ENCODE data around the gene EFNA3. TPM values are rescaled to one million over a fixed set of nuclear protein-coding genes. Genes with fewer than 3 reads are reported as not detected.

EFNA3 gene
- total RNA-seq, 2 experiments from 2014 or later, result 1.9 to 2.8 TPM

GRCh38 chr1:155064111-155064831 is 14.4 kb upstream of the EFNA3 start:
- Mint-ChIP-seq H3K27ac (no peak overlapping the region), H3K9me3 (ENCODE audit: low read depth) (no peaks in the 10 kb centered on the region), H3K4me1 (peaks cover 26% of the 10 kb centered on the region), H3K4me3 (peak overlapping the region; percentile 76), H3K36me3 (peaks cover 2% of the 10 kb centered on the region), H3K27me3 (peaks cover 4% of the 10 kb centered on the region)
- CTCF ChIA-PET, result interaction anchor here (0.9 to 25.7 kb wide), 11 partner anchors 10 to 186 kb away, joined by 3 to 328 read pairs (median 16); partner anchors contain the start of genes ADAM15, EFNA3, KRTCAP2 and PBXIP1
- no peak for DNase-seq
- peak; percentile 11 for ATAC-seq

GRCh38 chr1:155064832-155065429 is 13.7 kb upstream of the EFNA3 start:
- DNase-seq, result no peak
- no peak overlapping the region for H3K27ac Mint-ChIP-seq
- CTCF ChIA-PET, result interaction anchor here (0.9 to 25.7 kb wide), 10 partner anchors 9 to 186 kb away, joined by 3 to 328 read pairs (median 35); partner anchors contain the start of genes ADAM15 and EFNA3

GRCh38 chr1:155066777-155067176 is 11.9 kb upstream of the EFNA3 start:
- Mint-ChIP-seq H3K4me3 (no peak overlapping the region), H3K9me3 (ENCODE audit: low read depth) (no peaks in the 10 kb centered on the region), H3K27me3 (peaks cover 9% of the 10 kb centered on the region), H3K4me1 (peaks cover 27% of the 10 kb centered on the region), H3K27ac (no peak overlapping the region), H3K36me3 (no peaks in the 10 kb centered on the region)
- CTCF ChIA-PET, result interaction anchor here (0.6 to 22.2 kb wide), 8 partner anchors 8 to 72 kb away, joined by 3 to 323 read pairs (median 38); partner anchors contain the start of genes ADAM15 and EFNA3
- ATAC-seq (no peak), DNase-seq (no peak)

More at GRCh38 chr1:155064832-155065429, 13.7 kb upstream of the EFNA3 start:
- H3K9me3 Mint-ChIP-seq (ENCODE audit: low read depth), result no peaks in the 10 kb centered on the region
- H3K4me3 Mint-ChIP-seq, result peak overlapping the region; percentile 76
- peaks cover 4% of the 10 kb centered on the region for H3K27me3 Mint-ChIP-seq
- ATAC-seq, result no peak
- H3K36me3 Mint-ChIP-seq, result peaks cover 2% of the 10 kb centered on the region
- H3K4me1 Mint-ChIP-seq, result peaks cover 26% of the 10 kb centered on the region

- Mint-ChIP-seq H3K4me1 (peaks cover 26% of the 10 kb centered on the region), H3K27ac (no peak overlapping the region), H3K4me3 (no peak overlapping the region), H3K27me3 (peaks cover 16% of the 10 kb centered on the region), H3K9me3 (ENCODE audit: low read depth) (no peaks in the 10 kb centered on the region), H3K36me3 (no peaks in the 10 kb centered on the region)
- DNase-seq (no peak), ATAC-seq (no peak)
- CTCF ChIA-PET, result interaction anchor here (1.4 to 22.2 kb wide), 4 partner anchors 10 to 104 kb away, joined by 3 to 319 read pairs (median 15); partner anchors contain the start of genes EFNA3 and KRTCAP2
These were observed 10.0 kb upstream of the EFNA3 start for GRCh38 chr1:155068599-155068998.

DNA sequence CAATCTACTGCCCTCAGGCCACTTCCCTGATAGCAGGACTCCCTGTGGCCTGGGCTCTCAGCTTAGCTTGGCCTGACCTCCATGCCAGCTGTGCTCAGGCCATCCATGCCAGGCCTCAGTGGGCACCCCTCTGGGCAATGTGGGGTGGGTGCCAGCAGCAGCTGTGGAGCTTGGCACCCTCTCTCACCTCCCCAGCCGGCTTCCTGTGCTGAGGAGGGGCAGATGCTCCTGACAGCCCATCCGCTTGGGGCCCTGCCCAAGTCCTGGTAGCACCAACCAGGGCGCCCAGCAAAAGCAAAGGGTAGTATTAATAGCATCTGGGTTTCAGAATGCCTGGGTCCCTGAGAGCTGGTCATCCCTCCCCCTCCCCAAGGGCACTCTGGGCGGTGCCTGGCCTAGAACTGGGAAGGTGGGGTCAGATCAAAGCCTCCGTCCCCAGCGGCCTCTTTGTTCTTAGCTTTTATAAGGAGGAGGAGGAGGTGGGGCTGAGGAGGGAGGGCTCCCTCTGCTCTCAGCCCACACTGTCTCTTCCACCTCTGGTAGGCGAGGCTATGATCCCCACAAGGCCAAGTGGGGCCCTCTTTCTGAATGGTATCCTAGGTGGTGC is 9.0 kb upstream of the EFNA3 start:
- no peak overlapping the region for H3K27ac Mint-ChIP-seq
- ATAC-seq (no peak), DNase-seq (no peak)
- CTCF ChIA-PET, result interaction anchor here (0.7 to 22.2 kb wide), 7 partner anchors 8 to 71 kb away, joined by 3 to 319 read pairs (median 9); partner anchors contain the start of genes ADAM15 and EFNA3
- no peaks in the 10 kb centered on the region for H3K36me3 Mint-ChIP-seq
- peaks cover 12% of the 10 kb centered on the region for H3K27me3 Mint-ChIP-seq
- no peaks in the 10 kb centered on the region for H3K9me3 Mint-ChIP-seq (ENCODE audit: low read depth)
- H3K4me3 Mint-ChIP-seq, result no peak overlapping the region
- peaks cover 30% of the 10 kb centered on the region for H3K4me1 Mint-ChIP-seq

GRCh38 chr1:155070158-155070621 is 8.4 kb upstream of the EFNA3 start:
- H3K36me3 Mint-ChIP-seq, result no peaks in the 10 kb centered on the region
- H3K4me1 Mint-ChIP-seq, result peaks cover 31% of the 10 kb centered on the region
- H3K4me3 Mint-ChIP-seq, result no peak overlapping the region
- no peaks in the 10 kb centered on the region for H3K9me3 Mint-ChIP-seq (ENCODE audit: low read depth)
- H3K27ac Mint-ChIP-seq, result no peak overlapping the region
- DNase-seq, result no peak
- peaks cover 12% of the 10 kb centered on the region for H3K27me3 Mint-ChIP-seq
- ATAC-seq, result no peak
- CTCF ChIA-PET, result interaction anchor here (0.6 to 22.2 kb wide), 10 partner anchors 8 to 98 kb away, joined by 3 to 319 read pairs (median 6); partner anchors contain the start of genes ADAM15 and EFNA3

- Mint-ChIP-seq H3K36me3 (no peaks in the 10 kb centered on the region), H3K4me1 (peaks cover 31% of the 10 kb centered on the region), H3K4me3 (peak overlapping the region; percentile 42), H3K27ac (peak overlapping the region; percentile 31), H3K27me3 (peaks cover 12% of the 10 kb centered on the region), H3K9me3 (ENCODE audit: low read depth) (no peaks in the 10 kb centered on the region)
- DNase-seq (peak; percentile 87), ATAC-seq (peak; percentile 92)
- CTCF ChIA-PET, result interaction anchor here (0.6 to 22.2 kb wide), 9 partner anchors 8 to 97 kb away, joined by 3 to 319 read pairs (median 7); partner anchors contain the start of genes ADAM15 and EFNA3
These were observed 7.7 kb upstream of the EFNA3 start for GRCh38 chr1:155070721-155071569.

GRCh38 chr1:155071701-155072100 is 6.9 kb upstream of the EFNA3 start:
- Mint-ChIP-seq H3K27ac (peak overlapping the region; percentile 31), H3K4me1 (peaks cover 31% of the 10 kb centered on the region), H3K9me3 (ENCODE audit: low read depth) (no peaks in the 10 kb centered on the region), H3K27me3 (peaks cover 12% of the 10 kb centered on the region), H3K4me3 (peak overlapping the region; percentile 3), H3K36me3 (no peaks in the 10 kb centered on the region)
- CTCF ChIA-PET, result interaction anchor here (0.9 to 6.0 kb wide), 4 partner anchors 9 to 20 kb away, joined by 3 to 71 read pairs (median 18); partner anchors contain the start of gene EFNA4
- DNase-seq (no peak), ATAC-seq (no peak)

- DNase-seq (no peak), ATAC-seq (no peak)
- Mint-ChIP-seq H3K36me3 (no peaks in the 10 kb centered on the region), H3K4me3 (no peak overlapping the region), H3K9me3 (ENCODE audit: low read depth) (no peaks in the 10 kb centered on the region), H3K27ac (peak overlapping the region; percentile 1), H3K4me1 (peaks cover 41% of the 10 kb centered on the region), H3K27me3 (peaks cover 15% of the 10 kb centered on the region)
- CTCF ChIA-PET, result interaction anchor here (0.9 to 6.0 kb wide), 6 partner anchors 8 to 74 kb away, joined by 3 to 71 read pairs (median 8); partner anchors contain the start of genes ADAM15 and EFNA4
These were observed 5.9 kb upstream of the EFNA3 start for GRCh38 chr1:155072531-155073289.

GRCh38 chr1:155073377-155074242 is 5.0 kb upstream of the EFNA3 start:
- CTCF ChIA-PET, result interaction anchor here (1.0 to 6.0 kb wide), 8 partner anchors 11 to 99 kb away, joined by 3 to 71 read pairs (median 9); partner anchors contain the start of genes ADAM15, EFNA4 and KRTCAP2
- no peak overlapping the region for H3K4me3 Mint-ChIP-seq
- H3K4me1 Mint-ChIP-seq, result peaks cover 47% of the 10 kb centered on the region
- peaks cover 24% of the 10 kb centered on the region for H3K27me3 Mint-ChIP-seq
- no peaks in the 10 kb centered on the region for H3K9me3 Mint-ChIP-seq (ENCODE audit: low read depth)
- H3K27ac Mint-ChIP-seq, result peak overlapping the region; percentile 42
- DNase-seq, result peak; percentile 79
- H3K36me3 Mint-ChIP-seq, result no peaks in the 10 kb centered on the region
- peak; percentile 59 for ATAC-seq

DNA sequence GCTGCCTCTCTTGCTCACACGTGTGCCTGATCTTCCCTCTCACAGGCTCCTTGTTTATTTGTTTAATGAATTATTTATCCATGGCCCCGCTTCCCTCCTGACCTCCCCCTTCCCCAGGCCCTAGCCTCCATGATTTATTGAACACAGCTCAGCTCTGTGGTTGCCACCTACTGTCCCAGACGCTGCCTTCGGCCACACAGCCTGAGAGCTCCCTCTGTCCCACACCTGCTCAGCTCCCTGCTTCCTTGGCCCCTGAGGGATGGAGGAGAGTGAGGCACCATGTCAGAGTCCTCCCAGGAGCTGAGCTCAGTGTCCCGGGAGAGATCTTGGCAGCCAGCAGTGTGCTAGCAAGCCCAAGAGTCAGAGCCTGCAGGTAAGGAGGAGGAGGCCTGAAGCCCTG is 3.1 kb upstream of the EFNA3 start:
- Mint-ChIP-seq H3K27me3 (peaks cover 36% of the 10 kb centered on the region), H3K27ac (no peak overlapping the region), H3K36me3 (no peaks in the 10 kb centered on the region), H3K9me3 (ENCODE audit: low read depth) (no peaks in the 10 kb centered on the region), H3K4me1 (peaks cover 52% of the 10 kb centered on the region), H3K4me3 (no peak overlapping the region)
- CTCF ChIA-PET, result interaction anchor here (0.7 to 6.0 kb wide), 7 partner anchors 9 to 97 kb away, joined by 4 to 71 read pairs (median 9); partner anchors contain the start of genes ADAM15, EFNA4 and KRTCAP2
- no peak for ATAC-seq
- no peak for DNase-seq
